ENCODE results near the gene DMD. TPM values are rescaled to one million over a fixed set of nuclear protein-coding genes. Genes with fewer than 3 reads are reported as not detected.

Gene DMD
- total and polyA plus RNA-seq, 2 donors (not counting 1 experiment from before 2014, with no cell fraction given): 2.0 to 51.8 TPM

GRCh38 chrX:32842053-32842452 is 369.3 kb downstream of the DMD start:
- H2AFZ ChIP-seq (ENCODE audit: insufficient read depth, low read depth, low read length, poor library complexity, severe bottlenecking): no peak overlapping the region
- H4K20me1 ChIP-seq (ENCODE audit: control insufficient read depth, insufficient read depth, low read length, poor library complexity, severe bottlenecking): no peaks in the 10 kb centered on the region
- H3K4me1 ChIP-seq (ENCODE audit: control insufficient read depth in 2 of 2, insufficient read depth in 2 of 2, low read length in 2 of 2): no peaks in the 10 kb centered on the region
- H3K9ac ChIP-seq (ENCODE audit: low read length): no peak overlapping the region
- no peaks in the 10 kb centered on the region for H3K9me3 ChIP-seq (ENCODE audit: control extremely low read depth in 1 of 3, control insufficient read depth in 2 of 3, insufficient read depth in 1 of 3, low read length in 2 of 3)
- no peaks in the 10 kb centered on the region for H3K27me3 ChIP-seq (replicated peaks in 1 of 4; ENCODE audit: control extremely low read depth in 1 of 4, control insufficient read depth in 3 of 4, insufficient read depth in 4 of 4, low read length in 3 of 4)
- TF ChIP-seq EZH2 (IDR thresholded peaks at IDR 0.05; ENCODE audit: borderline replicate concordance, insufficient read depth, low read depth, low read length, poor library complexity, severe bottlenecking) (no peak), CTCF (IDR thresholded peaks at IDR 0.05) (no peak)
- ATAC-seq (ENCODE audit: low read depth): no peak
- ChIA-PET CTCF (no interaction called here), POLR2A (no interaction called here)
- H3K27ac ChIP-seq (ENCODE audit: low read length in 2 of 2): no peak overlapping the region
- H3K27me3 Mint-ChIP-seq: no peaks in the 10 kb centered on the region
- DNase-seq: no peak
- no peak overlapping the region for H3K27ac Mint-ChIP-seq
- H3K4me3 ChIP-seq (ENCODE audit: control extremely low read depth in 1 of 5, extremely low read depth in 1 of 5, insufficient read depth in 1 of 5, low read depth in 2 of 5, low read length in 4 of 5): no peak overlapping the region
- no peaks in the 10 kb centered on the region for H3K79me2 ChIP-seq (ENCODE audit: control insufficient read depth, insufficient read depth, low read length)
- H3K9me3 Mint-ChIP-seq (ENCODE audit: insufficient read depth): no peaks in the 10 kb centered on the region
- WGBS (ENCODE audit: insufficient coverage): no CpG with 5 or more reads among the region's 4 CpGs
- intact Hi-C loops (cut with micrococcal nuclease): no loop called here
- H3K4me2 ChIP-seq (replicated peaks; ENCODE audit: low read depth, low read length, poor library complexity, severe bottlenecking): no peak overlapping the region
- H3K36me3 ChIP-seq (replicated peaks in 1 of 2; ENCODE audit: control extremely low read depth in 1 of 2, control insufficient read depth in 1 of 2, extremely low read depth in 1 of 2, insufficient read depth in 2 of 2, low read length in 1 of 2): no peaks in the 10 kb centered on the region
- no peaks in the 10 kb centered on the region for H3K4me1 Mint-ChIP-seq
- no peak overlapping the region for H3K4me3 Mint-ChIP-seq

- Histone ChIP-seq H3K79me2 (ENCODE audit: control insufficient read depth, insufficient read depth, low read length) (no peaks in the 10 kb centered on the region), H2AFZ (ENCODE audit: insufficient read depth, low read depth, low read length, poor library complexity, severe bottlenecking) (no peak overlapping the region), H4K20me1 (ENCODE audit: control insufficient read depth, insufficient read depth, low read length, poor library complexity, severe bottlenecking) (no peaks in the 10 kb centered on the region), H3K4me2 (replicated peaks; ENCODE audit: low read depth, low read length, poor library complexity, severe bottlenecking) (no peak overlapping the region), H3K4me1 (ENCODE audit: control insufficient read depth in 2 of 2, insufficient read depth in 2 of 2, low read length in 2 of 2) (no peaks in the 10 kb centered on the region), H3K9me3 (ENCODE audit: control extremely low read depth in 1 of 3, control insufficient read depth in 2 of 3, insufficient read depth in 1 of 3, low read length in 2 of 3) (no peaks in the 10 kb centered on the region), H3K27ac (ENCODE audit: low read length in 2 of 2) (no peak overlapping the region), H3K9ac (ENCODE audit: low read length) (no peak overlapping the region), H3K36me3 (replicated peaks in 1 of 2; ENCODE audit: control extremely low read depth in 1 of 2, control insufficient read depth in 1 of 2, extremely low read depth in 1 of 2, insufficient read depth in 2 of 2, low read length in 1 of 2) (no peaks in the 10 kb centered on the region), H3K4me3 (ENCODE audit: control extremely low read depth in 1 of 5, extremely low read depth in 1 of 5, insufficient read depth in 1 of 5, low read depth in 2 of 5, low read length in 4 of 5) (no peak overlapping the region), H3K27me3 (replicated peaks in 1 of 4; ENCODE audit: control extremely low read depth in 1 of 4, control insufficient read depth in 3 of 4, insufficient read depth in 4 of 4, low read length in 3 of 4) (no peaks in the 10 kb centered on the region)
- Mint-ChIP-seq H3K27me3 (no peaks in the 10 kb centered on the region), H3K27ac (no peak overlapping the region), H3K4me1 (no peaks in the 10 kb centered on the region), H3K4me3 (no peak overlapping the region), H3K9me3 (ENCODE audit: insufficient read depth) (no peaks in the 10 kb centered on the region)
- DNase-seq: no peak
- TF ChIP-seq CTCF (IDR thresholded peaks at IDR 0.05) (no peak), EZH2 (IDR thresholded peaks at IDR 0.05; ENCODE audit: borderline replicate concordance, insufficient read depth, low read depth, low read length, poor library complexity, severe bottlenecking) (no peak)
- intact Hi-C loops (cut with micrococcal nuclease): no loop called here
- ChIA-PET CTCF (no interaction called here), POLR2A (no interaction called here)
- ATAC-seq (ENCODE audit: low read depth): no peak
- WGBS (ENCODE audit: insufficient coverage): no CpG with 5 or more reads among the region's 6 CpGs
These were observed 371.6 kb downstream of the DMD start for GRCh38 chrX:32839781-32840180.
